ENCODE results near the gene COQ8A.

DNA sequence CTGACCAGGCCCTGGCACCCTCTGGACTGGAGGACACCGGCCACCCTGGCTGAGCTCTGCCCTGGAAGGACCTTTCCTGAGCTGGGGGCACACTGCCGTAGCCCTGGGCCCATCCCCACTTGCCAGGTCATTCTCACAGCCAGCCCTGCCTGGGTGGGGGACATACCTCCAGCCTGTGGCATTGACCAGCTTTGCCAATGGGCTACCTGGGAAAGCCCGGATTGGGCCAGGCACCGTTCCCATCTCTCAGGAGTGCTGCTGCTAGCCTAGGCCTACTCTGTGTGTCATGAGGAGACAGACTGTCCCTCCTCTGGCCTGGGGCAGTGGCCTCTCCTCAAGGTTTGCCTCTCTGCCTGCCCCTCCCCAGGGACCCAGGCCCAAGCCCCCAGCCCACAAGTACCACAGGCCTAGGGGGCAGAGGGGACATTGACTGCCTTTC is 40.0 kb downstream of the COQ8A start:
- TF ChIP-seq, protein P1, sequence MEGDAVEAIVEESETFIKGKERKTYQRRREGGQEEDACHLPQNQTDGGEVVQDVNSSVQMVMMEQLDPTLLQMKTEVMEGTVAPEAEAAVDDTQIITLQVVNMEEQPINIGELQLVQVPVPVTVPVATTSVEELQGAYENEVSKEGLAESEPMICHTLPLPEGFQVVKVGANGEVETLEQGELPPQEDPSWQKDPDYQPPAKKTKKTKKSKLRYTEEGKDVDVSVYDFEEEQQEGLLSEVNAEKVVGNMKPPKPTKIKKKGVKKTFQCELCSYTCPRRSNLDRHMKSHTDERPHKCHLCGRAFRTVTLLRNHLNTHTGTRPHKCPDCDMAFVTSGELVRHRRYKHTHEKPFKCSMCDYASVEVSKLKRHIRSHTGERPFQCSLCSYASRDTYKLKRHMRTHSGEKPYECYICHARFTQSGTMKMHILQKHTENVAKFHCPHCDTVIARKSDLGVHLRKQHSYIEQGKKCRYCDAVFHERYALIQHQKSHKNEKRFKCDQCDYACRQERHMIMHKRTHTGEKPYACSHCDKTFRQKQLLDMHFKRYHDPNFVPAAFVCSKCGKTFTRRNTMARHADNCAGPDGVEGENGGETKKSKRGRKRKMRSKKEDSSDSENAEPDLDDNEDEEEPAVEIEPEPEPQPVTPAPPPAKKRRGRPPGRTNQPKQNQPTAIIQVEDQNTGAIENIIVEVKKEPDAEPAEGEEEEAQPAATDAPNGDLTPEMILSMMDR (IDR thresholded peaks at IDR 0.05) = no peak
- TF ChIP-seq, protein P2, sequence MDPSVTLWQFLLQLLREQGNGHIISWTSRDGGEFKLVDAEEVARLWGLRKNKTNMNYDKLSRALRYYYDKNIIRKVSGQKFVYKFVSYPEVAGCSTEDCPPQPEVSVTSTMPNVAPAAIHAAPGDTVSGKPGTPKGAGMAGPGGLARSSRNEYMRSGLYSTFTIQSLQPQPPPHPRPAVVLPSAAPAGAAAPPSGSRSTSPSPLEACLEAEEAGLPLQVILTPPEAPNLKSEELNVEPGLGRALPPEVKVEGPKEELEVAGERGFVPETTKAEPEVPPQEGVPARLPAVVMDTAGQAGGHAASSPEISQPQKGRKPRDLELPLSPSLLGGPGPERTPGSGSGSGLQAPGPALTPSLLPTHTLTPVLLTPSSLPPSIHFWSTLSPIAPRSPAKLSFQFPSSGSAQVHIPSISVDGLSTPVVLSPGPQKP (IDR thresholded peaks at IDR 0.05; ENCODE audit: low read depth, low read length) = no peak
- no peak for TF ChIP-seq BHLHE40 (IDR thresholded peaks at IDR 0.05; ENCODE audit: low read depth, low read length)
- TF ChIP-seq, protein P3, sequence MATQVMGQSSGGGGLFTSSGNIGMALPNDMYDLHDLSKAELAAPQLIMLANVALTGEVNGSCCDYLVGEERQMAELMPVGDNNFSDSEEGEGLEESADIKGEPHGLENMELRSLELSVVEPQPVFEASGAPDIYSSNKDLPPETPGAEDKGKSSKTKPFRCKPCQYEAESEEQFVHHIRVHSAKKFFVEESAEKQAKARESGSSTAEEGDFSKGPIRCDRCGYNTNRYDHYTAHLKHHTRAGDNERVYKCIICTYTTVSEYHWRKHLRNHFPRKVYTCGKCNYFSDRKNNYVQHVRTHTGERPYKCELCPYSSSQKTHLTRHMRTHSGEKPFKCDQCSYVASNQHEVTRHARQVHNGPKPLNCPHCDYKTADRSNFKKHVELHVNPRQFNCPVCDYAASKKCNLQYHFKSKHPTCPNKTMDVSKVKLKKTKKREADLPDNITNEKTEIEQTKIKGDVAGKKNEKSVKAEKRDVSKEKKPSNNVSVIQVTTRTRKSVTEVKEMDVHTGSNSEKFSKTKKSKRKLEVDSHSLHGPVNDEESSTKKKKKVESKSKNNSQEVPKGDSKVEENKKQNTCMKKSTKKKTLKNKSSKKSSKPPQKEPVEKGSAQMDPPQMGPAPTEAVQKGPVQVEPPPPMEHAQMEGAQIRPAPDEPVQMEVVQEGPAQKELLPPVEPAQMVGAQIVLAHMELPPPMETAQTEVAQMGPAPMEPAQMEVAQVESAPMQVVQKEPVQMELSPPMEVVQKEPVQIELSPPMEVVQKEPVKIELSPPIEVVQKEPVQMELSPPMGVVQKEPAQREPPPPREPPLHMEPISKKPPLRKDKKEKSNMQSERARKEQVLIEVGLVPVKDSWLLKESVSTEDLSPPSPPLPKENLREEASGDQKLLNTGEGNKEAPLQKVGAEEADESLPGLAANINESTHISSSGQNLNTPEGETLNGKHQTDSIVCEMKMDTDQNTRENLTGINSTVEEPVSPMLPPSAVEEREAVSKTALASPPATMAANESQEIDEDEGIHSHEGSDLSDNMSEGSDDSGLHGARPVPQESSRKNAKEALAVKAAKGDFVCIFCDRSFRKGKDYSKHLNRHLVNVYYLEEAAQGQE (IDR thresholded peaks at IDR 0.05) = no peak

Measured in A549 (cell line).